Loucy (cell line): ENCODE measurements around the gene SHLD3.

Experiments
- H2AFZ ChIP-seq: fragments of 200-600 bp; sonication (generic); 2 replicates; pipeline ENCODE4 v1.6.0; 2016; ENCODE audit warnings: antibody characterized with exemption, mild to moderate bottlenecking, low read length, moderate library complexity
- H3F3A ChIP-seq: fragments of 200-600 bp; 2 replicates; pipeline ENCODE4 v1.6.0; 2016; ENCODE audit warnings: antibody characterized with exemption, low read depth, mild to moderate bottlenecking
- H3K27me3 ChIP-seq: fragments of 200-600 bp; sonication (generic); 2 replicates; pipeline ENCODE4 v1.6.1; 2014; ENCODE audit warnings: low read length, mild to moderate bottlenecking; ENCODE audit not compliant: insufficient read depth, poor library complexity, severe bottlenecking
- H3K36me3 ChIP-seq: fragments of 200-600 bp; sonication (generic); 2 replicates; pipeline ENCODE4 v1.6.1; 2016; ENCODE audit warnings: low read length; ENCODE audit not compliant: insufficient read depth
- H3K4me1 ChIP-seq: fragments of 200-600 bp; sonication (generic); 2 replicates; pipeline ENCODE4 v1.5.1; 2014; ENCODE audit warnings: low read length, mild to moderate bottlenecking; ENCODE audit not compliant: insufficient read depth, poor library complexity, severe bottlenecking
- H3K4me2 ChIP-seq: fragments of 200-600 bp; sonication (generic); 2 replicates; pipeline ENCODE4 v1.6.0; 2014; ENCODE audit warnings: antibody characterized with exemption, low read length, low read depth, mild to moderate bottlenecking; ENCODE audit not compliant: poor library complexity, severe bottlenecking
- H3K4me3 ChIP-seq: fragments of 200-600 bp; sonication (generic); 2 replicates; pipeline ENCODE4 v1.5.1; 2014; ENCODE audit warnings: low read length, mild to moderate bottlenecking, mixed read lengths; ENCODE audit not compliant: poor library complexity, severe bottlenecking
- H3K79me2 ChIP-seq: fragments of 200-600 bp; sonication (generic); 2 replicates; pipeline ENCODE4 v1.6.1; 2014; ENCODE audit warnings: low read length; ENCODE audit not compliant: insufficient read depth
- H3K9ac ChIP-seq: fragments of 200-600 bp; sonication (generic); 2 replicates; pipeline ENCODE4 v1.6.0; 2014; ENCODE audit warnings: mild to moderate bottlenecking, low read depth, low read length, moderate library complexity; ENCODE audit not compliant: poor library complexity, severe bottlenecking
- H3K9me2 ChIP-seq: fragments of 200-600 bp; sonication (generic); replicated peaks from 2 replicates; pipeline ENCODE4 v1.6.1; 2016; ENCODE audit warnings: low read depth, low read length, mixed read lengths
- H3K9me3 ChIP-seq: fragments of 200-600 bp; sonication (generic); 2 replicates; pipeline ENCODE4 v1.6.1; 2014; ENCODE audit warnings: mild to moderate bottlenecking, antibody characterized with exemption, low read length, low read depth; ENCODE audit not compliant: insufficient read depth
- H4K20me1 ChIP-seq: fragments of 200-600 bp; sonication (generic); 2 replicates; pipeline ENCODE4 v1.6.0; 2014; ENCODE audit warnings: antibody characterized with exemption, low read length, mild to moderate bottlenecking; ENCODE audit not compliant: insufficient read depth, poor library complexity, severe bottlenecking
- EZH2phosphoT487 ChIP-seq: fragments of 200-600 bp; IDR thresholded peaks from 2 replicates; pipeline ENCODE4 v1.6.1; 2018; ENCODE audit warnings: antibody characterized with exemption, mild to moderate bottlenecking, moderate library complexity, borderline replicate concordance
- TF ChIP-seq, protein P1 (sequence below): fragments of 200-600 bp; sonication (generic); conservative IDR thresholded peaks from 2 replicates; pipeline ENCODE4 v1.5.1; 2014; ENCODE audit warnings: mild to moderate bottlenecking, antibody characterized with exemption, low read length

The SHLD3 gene

DNA sequence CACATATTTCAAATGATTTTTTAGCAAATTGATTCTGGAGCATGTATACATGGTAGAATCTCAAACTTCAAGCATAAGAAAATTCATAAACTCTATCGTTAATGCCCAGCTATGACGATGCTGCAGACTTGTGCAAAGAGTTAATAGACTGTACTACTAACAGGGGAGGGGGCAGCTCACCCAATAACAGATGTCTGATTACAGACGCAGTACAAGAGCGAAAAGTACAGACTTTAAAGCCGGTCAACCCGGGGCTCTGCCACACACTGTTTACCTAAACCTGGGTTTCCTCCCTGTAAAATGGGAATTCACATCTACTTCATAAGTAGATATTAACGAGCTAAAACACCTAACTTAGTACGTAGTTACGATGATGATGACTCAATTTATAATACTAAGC is 1.3 kb upstream of the SHLD3 start:
- Histone ChIP-seq H4K20me1 (peaks cover 10% of the 10 kb centered on the region), H3K4me3 (peak overlapping the region; percentile 96), H3K9me3 (no peaks in the 10 kb centered on the region), H3K4me2 (peak overlapping the region; percentile 80), H3K79me2 (peaks cover 69% of the 10 kb centered on the region), H3F3A (no peaks in the 10 kb centered on the region), H2AFZ (peak overlapping the region; percentile 94; the same call in 1 of the 2 replicates), H3K27me3 (no peaks in the 10 kb centered on the region), H3K4me1 (peaks cover 33% of the 10 kb centered on the region), H3K36me3 (no peaks in the 10 kb centered on the region), H3K9me2 (no peaks in the 10 kb centered on the region), H3K9ac (peak overlapping the region; percentile 84)
- TF ChIP-seq, protein P1, sequence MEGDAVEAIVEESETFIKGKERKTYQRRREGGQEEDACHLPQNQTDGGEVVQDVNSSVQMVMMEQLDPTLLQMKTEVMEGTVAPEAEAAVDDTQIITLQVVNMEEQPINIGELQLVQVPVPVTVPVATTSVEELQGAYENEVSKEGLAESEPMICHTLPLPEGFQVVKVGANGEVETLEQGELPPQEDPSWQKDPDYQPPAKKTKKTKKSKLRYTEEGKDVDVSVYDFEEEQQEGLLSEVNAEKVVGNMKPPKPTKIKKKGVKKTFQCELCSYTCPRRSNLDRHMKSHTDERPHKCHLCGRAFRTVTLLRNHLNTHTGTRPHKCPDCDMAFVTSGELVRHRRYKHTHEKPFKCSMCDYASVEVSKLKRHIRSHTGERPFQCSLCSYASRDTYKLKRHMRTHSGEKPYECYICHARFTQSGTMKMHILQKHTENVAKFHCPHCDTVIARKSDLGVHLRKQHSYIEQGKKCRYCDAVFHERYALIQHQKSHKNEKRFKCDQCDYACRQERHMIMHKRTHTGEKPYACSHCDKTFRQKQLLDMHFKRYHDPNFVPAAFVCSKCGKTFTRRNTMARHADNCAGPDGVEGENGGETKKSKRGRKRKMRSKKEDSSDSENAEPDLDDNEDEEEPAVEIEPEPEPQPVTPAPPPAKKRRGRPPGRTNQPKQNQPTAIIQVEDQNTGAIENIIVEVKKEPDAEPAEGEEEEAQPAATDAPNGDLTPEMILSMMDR, result no peak
- no peak for TF ChIP-seq EZH2phosphoT487

DNA sequence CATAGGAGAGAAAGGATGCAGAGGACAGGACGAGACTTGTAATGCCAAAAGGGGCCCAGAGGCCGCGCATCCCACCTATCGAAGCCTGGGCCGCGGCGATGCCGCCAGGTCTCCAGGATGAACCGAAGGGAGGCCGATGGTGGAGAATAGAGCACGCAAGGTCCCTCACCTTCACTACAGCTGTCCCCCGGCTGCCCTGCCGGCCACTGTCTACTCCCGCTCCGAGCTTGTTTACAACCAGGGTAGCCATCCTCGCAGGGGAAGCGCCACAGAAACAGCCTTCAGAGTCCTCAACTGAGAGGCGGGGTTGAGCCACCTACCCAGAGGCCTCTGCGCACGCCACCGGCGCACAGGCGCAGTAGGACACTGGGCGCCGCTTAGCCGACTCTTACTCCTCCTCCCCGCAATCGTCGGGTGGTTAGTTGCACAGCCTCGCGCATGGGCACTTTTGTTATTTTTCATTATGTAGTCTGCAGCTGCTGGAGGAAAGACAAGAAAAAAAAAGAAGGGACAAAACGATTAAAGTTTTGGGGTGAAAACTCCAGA is 729 bp upstream of the SHLD3 start, which contains the start of gene TRIM23:
TSS of gene TRIM23 (minus strand) at position 309 of the 546 bp plus-strand sequence. CDS start at position 250, 59 bp downstream.
- peaks cover 66% of the 10 kb centered on the region for H3K79me2 ChIP-seq
- H3K9me3 ChIP-seq, result no peaks in the 10 kb centered on the region
- no peaks in the 10 kb centered on the region for H3K9me2 ChIP-seq
- H3K4me2 ChIP-seq, result peak within 1 kb of the TSS; percentile 80
- no peaks in the 10 kb centered on the region for H3K27me3 ChIP-seq
- no peak for TF ChIP-seq EZH2phosphoT487
- TF ChIP-seq, protein P1, result peak; percentile 15; the same call in 1 of the 2 replicates
- no peaks in the 10 kb centered on the region for H3K36me3 ChIP-seq
- H3F3A ChIP-seq, result no peaks in the 10 kb centered on the region
- peak within 1 kb of the TSS; percentile 94 for H2AFZ ChIP-seq
- H3K4me3 ChIP-seq, result peak within 1 kb of the TSS; percentile 96
- peaks cover 33% of the 10 kb centered on the region for H3K4me1 ChIP-seq
- H4K20me1 ChIP-seq, result peaks cover 8% of the 10 kb centered on the region
- peak within 1 kb of the TSS; percentile 84 for H3K9ac ChIP-seq

DNA sequence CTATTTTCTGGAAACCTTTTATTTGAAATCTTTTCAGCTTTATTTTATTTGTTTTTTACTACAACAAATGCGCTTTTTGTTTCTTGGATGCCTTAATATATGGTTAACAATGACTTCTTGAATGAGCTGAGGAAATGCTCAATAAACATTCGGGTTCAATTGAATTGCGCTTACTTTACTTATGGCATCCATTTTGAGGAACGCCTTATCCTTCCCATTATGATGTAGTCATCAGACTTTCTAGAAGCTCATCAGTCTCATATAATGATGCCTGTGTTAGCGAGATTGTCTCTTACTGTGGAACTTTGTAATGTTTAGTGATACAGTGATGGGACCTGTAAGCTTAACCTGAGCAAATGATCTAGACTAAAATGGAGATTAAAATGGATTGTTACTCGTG is 916 bp downstream of the SHLD3 start:
- Histone ChIP-seq H3K9me3 (no peaks in the 10 kb centered on the region), H3K4me1 (peaks cover 43% of the 10 kb centered on the region), H3K4me2 (peak overlapping the region; percentile 80), H3K79me2 (peaks cover 65% of the 10 kb centered on the region), H3F3A (no peaks in the 10 kb centered on the region), H2AFZ (no peak overlapping the region), H3K4me3 (peak overlapping the region; percentile 96), H3K36me3 (no peaks in the 10 kb centered on the region), H3K9ac (peak overlapping the region; percentile 84), H3K27me3 (no peaks in the 10 kb centered on the region), H3K9me2 (no peaks in the 10 kb centered on the region), H4K20me1 (peaks cover 11% of the 10 kb centered on the region)
- no peak for TF ChIP-seq EZH2phosphoT487
- TF ChIP-seq, protein P1, result no peak
